HepG2 (cell line): ENCODE results near the gene SLC16A3. TPM values are rescaled to one million over a fixed set of nuclear protein-coding genes. Genes with fewer than 3 reads are reported as not detected.

Experiments
- AGO1 ChIP-seq: fragments of 200-400 bp; formaldehyde crosslinking; IDR thresholded peaks from 2 replicates; pipeline ENCODE4 v1.6.1; 2017; ENCODE audit warnings: mild to moderate bottlenecking, low read depth, low read length, moderate library complexity; ENCODE audit not compliant: poor library complexity, severe bottlenecking
- CEBPG ChIP-seq: IDR thresholded peaks from 2 replicates; pipeline ENCODE4 v1.6.1; 2016
- HNRNPLL ChIP-seq: fragments of 200-400 bp; formaldehyde crosslinking; IDR thresholded peaks from 2 replicates; pipeline ENCODE4 v1.6.1; 2017; ENCODE audit warnings: mild to moderate bottlenecking, low read depth, low read length; ENCODE audit not compliant: poor library complexity, severe bottlenecking
- KIAA2018 ChIP-seq: sonication (generic); formaldehyde crosslinking; IDR thresholded peaks from 2 replicates; pipeline ENCODE4 v1.5.0; 2020; ENCODE audit warnings: mild to moderate bottlenecking, missing genetic modification reagents, borderline replicate concordance
- STAT6 ChIP-seq: sonication (generic); formaldehyde crosslinking; IDR thresholded peaks from 2 replicates; pipeline ENCODE4 v1.4.0; 2020; ENCODE audit warnings: missing genetic modification reagents, mild to moderate bottlenecking, borderline replicate concordance
- ZNF138 ChIP-seq: sonication (generic); formaldehyde crosslinking; IDR thresholded peaks from 2 replicates; pipeline ENCODE4 v1.5.0; 2020; ENCODE audit warnings: mild to moderate bottlenecking, low read depth, missing genetic modification reagents
- ZNF616 ChIP-seq: sonication (generic); formaldehyde crosslinking; IDR thresholded peaks from 2 replicates; pipeline ENCODE4 v1.5.0; 2020; ENCODE audit warnings: low read depth, mild to moderate bottlenecking, missing genetic modification reagents
- polyA plus RNA-seq, 8 experiments: library from polyadenylated mRNA; depleted of rRNA in 3 of 8; stranded (reverse) in 7 of 8; unstranded in 1 of 8; fragments of >200 nt; fragmentation: Illumina TruSeq in 4 of 8; extraction: Trizol in 4 of 8; gene quantifications; 2 replicates each; pipeline versions ENCODE4 v1.2.1 to v1.2.3, GENCODE V29; 2011 to 2016; ENCODE audit warnings: low read depth in 4 of 8, missing spikeins in 1 of 8, mixed read lengths in 1 of 8; ENCODE audit not compliant: insufficient read depth in 1 of 8
- total RNA-seq, 5 experiments: library from RNA; depleted of rRNA; stranded (reverse); fragments of >200 nt; fragmentation: Illumina TruSeq; extraction: Trizol; gene quantifications; 2 replicates each; pipeline ENCODE4 v1.2.3, GENCODE V29; 2016; ENCODE audit warnings: low read depth in 1 of 5
- TF ChIP-seq, protein P1 (sequence below): sonication (generic); formaldehyde crosslinking; IDR thresholded peaks from 2 replicates; pipeline ENCODE4 v1.4.0; 2020; ENCODE audit warnings: mild to moderate bottlenecking, missing genetic modification reagents, borderline replicate concordance
- TF ChIP-seq, protein P2 (sequence below): sonication (generic); formaldehyde crosslinking; IDR thresholded peaks from 2 replicates; pipeline ENCODE4 v1.5.1; 2020; ENCODE audit warnings: mild to moderate bottlenecking, missing genetic modification reagents, borderline replicate concordance

SLC16A3 gene
- total and polyA plus RNA-seq, 2 of the 13 experiments (the other 11 are each of a cell fraction or from before 2014, with no cell fraction given): 242 to 349 TPM

GRCh38 chr17:82240506-82241182 is 11.8 kb downstream of the SLC16A3 start (continued):
- TF ChIP-seq, protein P1, sequence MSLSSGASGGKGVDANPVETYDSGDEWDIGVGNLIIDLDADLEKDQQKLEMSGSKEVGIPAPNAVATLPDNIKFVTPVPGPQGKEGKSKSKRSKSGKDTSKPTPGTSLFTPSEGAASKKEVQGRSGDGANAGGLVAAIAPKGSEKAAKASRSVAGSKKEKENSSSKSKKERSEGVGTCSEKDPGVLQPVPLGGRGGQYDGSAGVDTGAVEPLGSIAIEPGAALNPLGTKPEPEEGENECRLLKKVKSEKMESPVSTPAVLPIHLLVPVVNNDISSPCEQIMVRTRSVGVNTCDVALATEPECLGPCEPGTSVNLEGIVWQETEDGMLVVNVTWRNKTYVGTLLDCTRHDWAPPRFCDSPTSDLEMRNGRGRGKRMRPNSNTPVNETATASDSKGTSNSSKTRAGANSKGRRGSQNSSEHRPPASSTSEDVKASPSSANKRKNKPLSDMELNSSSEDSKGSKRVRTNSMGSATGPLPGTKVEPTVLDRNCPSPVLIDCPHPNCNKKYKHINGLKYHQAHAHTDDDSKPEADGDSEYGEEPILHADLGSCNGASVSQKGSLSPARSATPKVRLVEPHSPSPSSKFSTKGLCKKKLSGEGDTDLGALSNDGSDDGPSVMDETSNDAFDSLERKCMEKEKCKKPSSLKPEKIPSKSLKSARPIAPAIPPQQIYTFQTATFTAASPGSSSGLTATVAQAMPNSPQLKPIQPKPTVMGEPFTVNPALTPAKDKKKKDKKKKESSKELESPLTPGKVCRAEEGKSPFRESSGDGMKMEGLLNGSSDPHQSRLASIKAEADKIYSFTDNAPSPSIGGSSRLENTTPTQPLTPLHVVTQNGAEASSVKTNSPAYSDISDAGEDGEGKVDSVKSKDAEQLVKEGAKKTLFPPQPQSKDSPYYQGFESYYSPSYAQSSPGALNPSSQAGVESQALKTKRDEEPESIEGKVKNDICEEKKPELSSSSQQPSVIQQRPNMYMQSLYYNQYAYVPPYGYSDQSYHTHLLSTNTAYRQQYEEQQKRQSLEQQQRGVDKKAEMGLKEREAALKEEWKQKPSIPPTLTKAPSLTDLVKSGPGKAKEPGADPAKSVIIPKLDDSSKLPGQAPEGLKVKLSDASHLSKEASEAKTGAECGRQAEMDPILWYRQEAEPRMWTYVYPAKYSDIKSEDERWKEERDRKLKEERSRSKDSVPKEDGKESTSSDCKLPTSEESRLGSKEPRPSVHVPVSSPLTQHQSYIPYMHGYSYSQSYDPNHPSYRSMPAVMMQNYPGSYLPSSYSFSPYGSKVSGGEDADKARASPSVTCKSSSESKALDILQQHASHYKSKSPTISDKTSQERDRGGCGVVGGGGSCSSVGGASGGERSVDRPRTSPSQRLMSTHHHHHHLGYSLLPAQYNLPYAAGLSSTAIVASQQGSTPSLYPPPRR (CRISPR knock-in tag): 0 out of 2 replicates have a peak, but pooled peaks have one; percentile 34
- TF ChIP-seq, protein P2, sequence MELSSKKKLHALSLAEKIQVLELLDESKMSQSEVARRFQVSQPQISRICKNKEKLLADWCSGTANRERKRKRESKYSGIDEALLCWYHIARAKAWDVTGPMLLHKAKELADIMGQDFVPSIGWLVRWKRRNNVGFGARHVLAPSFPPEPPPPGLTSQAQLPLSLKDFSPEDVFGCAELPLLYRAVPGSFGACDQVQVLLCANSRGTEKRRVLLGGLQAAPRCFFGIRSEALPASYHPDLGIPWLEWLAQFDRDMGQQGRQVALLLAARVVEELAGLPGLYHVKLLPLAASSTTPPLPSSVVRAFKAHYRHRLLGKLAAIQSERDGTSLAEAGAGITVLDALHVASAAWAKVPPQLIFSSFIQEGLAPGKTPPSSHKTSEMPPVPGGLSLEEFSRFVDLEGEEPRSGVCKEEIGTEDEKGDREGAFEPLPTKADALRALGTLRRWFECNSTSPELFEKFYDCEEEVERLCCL (CRISPR knock-in tag): peak; percentile 83
- TF ChIP-seq ZNF138 (peak; percentile 32; the same call in 1 of the 2 replicates), KIAA2018 (CRISPR knock-in tag) (0 out of 2 replicates have a peak, but pooled peaks have one; percentile 4), HNRNPLL (no peak), CEBPG (no peak), AGO1 (peak; percentile 86), STAT6 (peak; percentile 68; the same call in 1 of the 2 replicates), ZNF616 (CRISPR knock-in tag) (peak; percentile 22; the same call in 1 of the 2 replicates)
